Small intestine (tissue), 7 donors: ENCODE data around the gene SELENOH. TPM values are rescaled to one million over a fixed set of nuclear protein-coding genes. Genes with fewer than 3 reads are reported as not detected.

ENCODE experiments used
- DNase-seq, 2 donors: peaks; one replicate each; pipeline versions ENCODE4 v3.0.0 to v3.0.0-alpha.2; 2013
- FAIRE-seq: peaks from 2 replicates; lab custom pipeline; 2012; peaks lifted over from hg19 to GRCh38; lab: Jason Lieb, UNC
- H3K27ac ChIP-seq, 3 donors: one replicate each; pipeline ENCODE4 v1.5.1; 2013; ENCODE audit warnings: low read length in 2 of 3, mild to moderate bottlenecking in 2 of 3, control low read depth in 1 of 3, inconsistent platforms in 1 of 3, low read depth in 1 of 3, moderate library complexity in 1 of 3
- H3K27me3 ChIP-seq, 3 donors: one replicate each; pipeline ENCODE4 v1.6.1; 2013; ENCODE audit warnings: low read length in 3 of 3, inconsistent platforms in 1 of 3; ENCODE audit not compliant: control insufficient read depth in 3 of 3, insufficient read depth in 3 of 3
- H3K36me3 ChIP-seq, 3 donors: one replicate each; pipeline ENCODE4 v1.6.1; 2013; ENCODE audit warnings: low read length in 3 of 3, inconsistent platforms in 1 of 3, low read depth in 1 of 3, mild to moderate bottlenecking in 1 of 3, moderate library complexity in 1 of 3; ENCODE audit not compliant: control insufficient read depth in 3 of 3, insufficient read depth in 2 of 3
- H3K4me1 ChIP-seq, 3 donors: one replicate each; pipeline ENCODE4 v1.6.1; 2013; ENCODE audit warnings: low read length in 2 of 3, inconsistent platforms in 1 of 3, low read depth in 1 of 3, mild to moderate bottlenecking in 1 of 3, moderate library complexity in 1 of 3; ENCODE audit not compliant: control insufficient read depth in 3 of 3, insufficient read depth in 2 of 3
- H3K4me3 ChIP-seq, 3 donors: one replicate each; pipeline ENCODE4 v1.5.1; 2013; ENCODE audit warnings: low read length in 3 of 3, control low read depth in 1 of 3, inconsistent platforms in 1 of 3, low read depth in 1 of 3, mild to moderate bottlenecking in 1 of 3, moderate library complexity in 1 of 3
- H3K9me3 ChIP-seq, 2 donors: one replicate each; pipeline ENCODE4 v1.6.1; 2013; ENCODE audit warnings: low read depth in 1 of 2, low read length in 1 of 2; ENCODE audit not compliant: control insufficient read depth in 2 of 2, insufficient read depth in 1 of 2
- WGBS, 3 donors: extraction: QIAGEN DNeasy Blood & Tissue Kit; methylation state at CpG; one replicate each; pipeline ENCODE4 v1.1.7; 2013; 5-methylcytosine and 5-hydroxymethylcytosine counted together
- polyA plus RNA-seq, 4 donors: library from polyadenylated mRNA; stranded (reverse) in 3 of 4; unstranded in 1 of 4; fragments of 200-250 nt in 3 of 4; fragments of 120-200 nt in 1 of 4; gene quantifications; one replicate each; pipeline versions ENCODE4 v1.2.1 to v1.2.3, GENCODE V29; 2013
- donor health status: healthy with polysubstance abuse.
- donor health status: control.
- donor health status: control.
- donor health status: Bipolar disorder and iron deficiency.
- donor health status: healthy.

SELENOH gene
- polyA plus RNA-seq, 4 donors, result 78.3 to 148 (median 128) TPM

- Histone ChIP-seq H3K4me3 (no peak overlapping the region), H3K4me1 (peaks cover 23 to 71% (median 51%) of the 10 kb centered on the region in 3 donors), H3K27ac (peak overlapping the region; percentile 89 to 98 (median 95)), H3K36me3 (peaks cover 0 to 16% (median 2%) of the 10 kb centered on the region in 3 donors), H3K9me3 (no peaks in the 10 kb centered on the region), H3K27me3 (no peaks in the 10 kb centered on the region)
- no peak for DNase-seq
- FAIRE-seq, result no peak
- 21 to 35% (median 29%) methylated on average over 2 of the region's 2 CpGs for WGBS, 3 donors
Observed at GRCh38 chr11:57776577-57777210, 35.4 kb downstream of the SELENOH start.

GRCh38 chr11:57777969-57778317 lies 36.7 kb downstream of the SELENOH start:
- 15 to 26% (median 24%) methylated on average over 3 of the region's 3 CpGs for WGBS, 3 donors
- peak overlapping the region; percentile 89 to 98 (median 95) for H3K27ac ChIP-seq
- FAIRE-seq (no peak), DNase-seq (peak; percentile 92 to 97)
- H3K27me3 ChIP-seq, result no peaks in the 10 kb centered on the region
- peak overlapping the region in 1 of 3 donors; percentile 26 for H3K4me3 ChIP-seq
- H3K4me1 ChIP-seq, result peaks cover 20 to 79% (median 51%) of the 10 kb centered on the region in 3 donors
- H3K9me3 ChIP-seq, result no peaks in the 10 kb centered on the region
- H3K36me3 ChIP-seq, result peaks cover 0 to 16% (median 0%) of the 10 kb centered on the region in 3 donors

DNA sequence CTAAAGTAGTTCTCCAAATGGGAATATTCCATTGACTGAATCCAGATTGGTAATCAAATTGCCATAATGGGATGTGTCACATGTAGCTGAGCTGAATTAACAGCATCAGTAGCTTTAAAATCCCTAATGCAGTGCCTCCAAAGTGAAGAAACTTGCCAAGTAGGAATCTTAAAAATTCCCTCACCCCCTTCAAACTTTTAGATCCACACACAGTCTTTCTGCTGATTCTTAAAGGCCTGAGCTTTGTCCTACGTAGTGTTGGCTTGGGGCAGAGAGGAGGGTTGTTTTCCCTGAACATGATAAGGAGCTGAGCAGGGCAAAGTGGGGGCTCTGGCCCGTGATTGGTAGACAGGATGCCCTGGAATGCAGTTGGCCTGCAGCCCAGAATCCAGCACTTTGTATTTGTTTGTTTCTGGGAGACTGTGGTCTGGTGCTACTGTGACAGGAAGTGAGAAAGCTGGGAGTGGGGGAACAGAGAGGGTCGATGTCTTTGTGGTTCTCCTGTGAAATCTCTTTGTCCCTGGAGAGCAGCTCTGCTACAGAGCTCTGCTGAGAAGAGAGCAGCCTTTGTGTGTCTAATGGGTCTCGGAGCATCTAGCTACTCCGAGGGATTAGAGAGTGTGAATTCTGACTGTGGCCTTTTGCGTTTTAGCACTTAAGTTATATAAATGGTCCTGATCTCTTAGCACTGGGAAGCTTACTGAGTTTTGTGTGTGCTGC lies 37.2 kb downstream of the SELENOH start:
- peaks cover 20 to 79% (median 51%) of the 10 kb centered on the region in 3 donors for H3K4me1 ChIP-seq
- H3K9me3 ChIP-seq, result no peaks in the 10 kb centered on the region
- H3K27ac ChIP-seq, result peak overlapping the region; percentile 89 to 98 (median 95)
- DNase-seq (peak; percentile 95 to 98), FAIRE-seq (no peak)
- peak overlapping the region in 2 of 3 donors; percentile 11 to 26 for H3K4me3 ChIP-seq
- WGBS, 3 donors, result 6 to 17% (median 15%) methylated on average over 6 of the region's 6 CpGs
- H3K27me3 ChIP-seq, result no peaks in the 10 kb centered on the region
- H3K36me3 ChIP-seq, result peaks cover 0 to 16% (median 0%) of the 10 kb centered on the region in 3 donors

- Histone ChIP-seq H3K36me3 (peaks cover 0 to 21% (median 2%) of the 10 kb centered on the region in 3 donors), H3K27me3 (no peaks in the 10 kb centered on the region), H3K9me3 (no peaks in the 10 kb centered on the region), H3K4me1 (peaks cover 18 to 87% (median 46%) of the 10 kb centered on the region in 3 donors), H3K4me3 (no peak overlapping the region), H3K27ac (peak overlapping the region; percentile 89 to 98 (median 95))
- peak in 1 of 2 donors; percentile 48 for DNase-seq
- WGBS, 3 donors, result 20 to 50% (median 29%) methylated on average over 1 of the region's 1 CpG
- FAIRE-seq, result no peak
Observed at GRCh38 chr11:57779276-57779675, 38.0 kb downstream of the SELENOH start.

DNA sequence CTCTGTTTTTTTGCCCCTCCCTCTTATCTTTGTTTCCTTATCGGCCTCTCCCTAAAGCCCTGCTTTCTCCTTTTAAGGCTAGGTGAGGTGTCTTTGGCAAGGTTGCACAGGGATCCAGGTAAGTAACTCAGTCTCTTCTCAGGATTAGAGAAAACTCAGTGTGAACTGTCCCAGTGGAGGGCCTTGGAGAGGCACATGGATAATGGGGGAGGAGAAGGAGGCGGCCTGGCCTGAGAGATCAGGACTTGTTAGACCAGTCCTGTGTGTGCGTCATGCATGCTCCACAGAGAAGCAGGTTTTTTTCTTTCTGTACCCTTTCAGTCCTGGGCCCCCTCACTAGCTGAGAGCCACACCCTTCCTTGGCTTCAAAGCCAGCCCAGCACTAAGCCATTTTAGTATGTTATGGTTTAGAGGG lies 40.2 kb downstream of the SELENOH start:
- Histone ChIP-seq H3K36me3 (peaks cover 0 to 21% (median 2%) of the 10 kb centered on the region in 3 donors), H3K27ac (peak overlapping the region; percentile 89 to 95 (median 95)), H3K27me3 (no peaks in the 10 kb centered on the region), H3K4me1 (peaks cover 8 to 88% (median 30%) of the 10 kb centered on the region in 3 donors), H3K9me3 (no peaks in the 10 kb centered on the region), H3K4me3 (no peak overlapping the region)
- DNase-seq, result peak; percentile 87 to 91
- no peak for FAIRE-seq
- WGBS, 3 donors, result 13 to 56% (median 29%) methylated on average over 3 of the region's 3 CpGs

GRCh38 chr11:57785072-57785471 lies 43.8 kb downstream of the SELENOH start:
- H3K27ac ChIP-seq, result peak overlapping the region; percentile 43 to 86 (median 71)
- DNase-seq (no peak), FAIRE-seq (no peak)
- no peaks in the 10 kb centered on the region for H3K9me3 ChIP-seq
- H3K4me1 ChIP-seq, result peaks cover 14 to 86% (median 28%) of the 10 kb centered on the region in 3 donors
- H3K36me3 ChIP-seq, result peaks cover 0 to 15% (median 2%) of the 10 kb centered on the region in 3 donors
- H3K27me3 ChIP-seq, result no peaks in the 10 kb centered on the region
- 47 to 60% (median 57%) methylated on average over 2 of the region's 2 CpGs for WGBS, 3 donors
- H3K4me3 ChIP-seq, result no peak overlapping the region

GRCh38 chr11:57786436-57786835 lies 45.1 kb downstream of the SELENOH start:
- Histone ChIP-seq H3K4me1 (peaks cover 17 to 80% (median 27%) of the 10 kb centered on the region in 3 donors), H3K27ac (peak overlapping the region; percentile 61 to 86 (median 82)), H3K27me3 (no peaks in the 10 kb centered on the region), H3K4me3 (no peak overlapping the region), H3K36me3 (peaks cover 0 to 15% (median 2%) of the 10 kb centered on the region in 3 donors), H3K9me3 (no peaks in the 10 kb centered on the region)
- 61 to 77% (median 63%) methylated on average over 4 of the region's 4 CpGs for WGBS, 3 donors
- FAIRE-seq (no peak), DNase-seq (no peak)

DNA sequence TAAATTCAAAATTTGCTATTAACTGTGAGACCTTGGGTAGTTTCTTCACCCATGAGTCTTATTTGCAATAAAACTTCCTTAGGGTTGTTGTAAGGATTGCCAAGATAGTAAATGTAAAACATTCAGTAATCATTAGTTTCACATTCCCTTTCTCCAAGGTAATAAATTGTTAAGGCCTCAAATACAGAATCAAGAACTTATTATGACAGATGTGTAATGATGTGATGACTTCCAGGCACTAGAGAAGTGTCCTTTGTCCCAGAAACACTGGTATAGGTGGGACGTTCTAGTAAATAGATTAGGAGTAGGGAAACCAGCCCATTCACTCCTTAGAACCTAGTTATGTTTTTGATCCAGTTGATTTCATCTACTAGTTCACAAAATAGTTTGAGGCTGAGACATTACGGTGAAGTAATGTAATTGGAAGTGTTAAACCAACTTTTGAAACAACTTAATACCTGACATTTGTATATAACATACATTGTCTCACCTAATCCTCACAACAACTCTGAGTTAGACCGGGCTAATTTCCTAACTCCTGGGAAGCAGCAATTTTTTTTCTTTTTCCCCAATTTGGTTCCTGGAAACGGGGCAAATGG lies 45.8 kb downstream of the SELENOH start:
- WGBS, 3 donors, result 54 to 74% (median 62%) methylated on average over 4 of the region's 4 CpGs
- DNase-seq, result peak in 1 of 2 donors; percentile 54
- Histone ChIP-seq H3K4me3 (no peak overlapping the region), H3K9me3 (no peaks in the 10 kb centered on the region), H3K4me1 (peaks cover 22 to 80% (median 31%) of the 10 kb centered on the region in 3 donors), H3K36me3 (peaks cover 0 to 17% (median 5%) of the 10 kb centered on the region in 3 donors), H3K27me3 (no peaks in the 10 kb centered on the region), H3K27ac (peak overlapping the region; percentile 61 to 86 (median 82))
- no peak for FAIRE-seq
